K562 (cell line): ENCODE results near the gene AURKB. TPM values are rescaled to one million over a fixed set of nuclear protein-coding genes. Genes with fewer than 3 reads are reported as not detected.
A peak's percentile ranks its signal among the peaks of the same experiment; 100 is the strongest.

ENCODE experiments used
- ASH1L ChIP-seq: fragments of 450-650 bp; IDR thresholded peaks from 2 replicates; pipeline ENCODE4 v1.6.1; 2018; ENCODE audit warnings: borderline replicate concordance, mild to moderate bottlenecking, low read depth; ENCODE audit not compliant: partially characterized antibody
- ATF1 ChIP-seq, 2 experiments: fragments of 450-650 bp in 1 of 2; IDR thresholded peaks; 2 replicates each; pipeline ENCODE4 v1.6.1; 2016; ENCODE audit warnings: missing compliant biosample characterization in 1 of 2, missing genetic modification characterization in 1 of 2
- CBFA2T2 ChIP-seq: fragments of 450-650 bp; conservative IDR thresholded peaks from 2 replicates; pipeline ENCODE4 v1.6.1; 2017; ENCODE audit warnings: mild to moderate bottlenecking
- CBX3 ChIP-seq, 2 experiments: IDR thresholded peaks; 1 replicate in 1 of 2; 2 replicates in 1 of 2; pipeline ENCODE4 v1.6.1; 2012; ENCODE audit warnings: inconsistent platforms in 2 of 2, low read length in 2 of 2, borderline replicate concordance in 1 of 2, control low read depth in 1 of 2
- CBX5 ChIP-seq: IDR thresholded peaks from 2 replicates; pipeline ENCODE4 v1.6.1; 2014; ENCODE audit warnings: low read depth, borderline replicate concordance
- CREB1 ChIP-seq, 2 experiments: sonication (generic) in 1 of 2; formaldehyde crosslinking in 1 of 2; IDR thresholded peaks; 2 replicates each; pipeline versions ENCODE4 v1.6.1 to v1.8.0; 2012 to 2022; ENCODE audit warnings: inconsistent platforms in 1 of 2, mild to moderate bottlenecking in 1 of 2, missing genetic modification reagents in 1 of 2, moderate library complexity in 1 of 2
- CTBP1 ChIP-seq: fragments of 450-650 bp; IDR thresholded peaks from 2 replicates; pipeline ENCODE4 v1.6.1; 2016; ENCODE audit warnings: borderline replicate concordance
- GATAD2B ChIP-seq: fragments of 450-650 bp; IDR thresholded peaks from 2 replicates; pipeline ENCODE4 v1.6.1; 2017; ENCODE audit warnings: mild to moderate bottlenecking, borderline replicate concordance
- KAT8 ChIP-seq: fragments of 450-650 bp; IDR thresholded peaks from 2 replicates; pipeline ENCODE4 v1.6.1; 2016; ENCODE audit warnings: low read depth, mild to moderate bottlenecking
- SRSF3 ChIP-seq: fragments of 200-400 bp; formaldehyde crosslinking; IDR thresholded peaks from 2 replicates; pipeline ENCODE4 v1.6.1; 2016; ENCODE audit warnings: mild to moderate bottlenecking, low read length, moderate library complexity; ENCODE audit not compliant: insufficient read depth
- TCF7 ChIP-seq: sonication (generic); IDR thresholded peaks from 2 replicates; pipeline ENCODE4 v1.6.1; 2016; ENCODE audit warnings: antibody characterized with exemption, borderline replicate concordance
- ZNF165 ChIP-seq: fragments of 250-450 bp; sonication (Bioruptor Pico); IDR thresholded peaks from 2 replicates; pipeline ENCODE4 v1.4.0; 2020; ENCODE audit warnings: borderline replicate concordance
- ZNF197 ChIP-seq: fragments of 200-800 bp; sonication (Bioruptor generic); IDR thresholded peaks from 2 replicates; pipeline ENCODE4 v1.6.1; 2016; ENCODE audit warnings: low read depth, missing genetic modification characterization, missing compliant biosample characterization
- ZNF274 ChIP-seq: IDR thresholded peaks from 2 replicates; pipeline ENCODE4 v1.6.1; 2011; ENCODE audit warnings: low read depth, mild to moderate bottlenecking, low read length, moderate library complexity, borderline replicate concordance
- polyA plus RNA-seq, 8 experiments: library from polyadenylated mRNA; depleted of rRNA in 4 of 8; stranded (reverse) in 5 of 8; unstranded in 3 of 8; fragments of >200 nt; fragmentation: Nextera tagmentation in 2 of 8; fragmentation: Illumina TruSeq in 1 of 8; extraction: Ambion mirVana in 2 of 8; extraction: Trizol in 1 of 8; gene quantifications; 2 replicates each; pipeline versions ENCODE4 v1.2.1 to v1.2.3, GENCODE V29; 2011 to 2014; ENCODE audit warnings: inconsistent platforms in 1 of 8, missing spikeins in 1 of 8
- total RNA-seq, 7 experiments: library from RNA; depleted of rRNA in 6 of 7; stranded (reverse); fragments of >200 nt in 6 of 7; fragmentation: Illumina TruSeq in 2 of 7; extraction: Trizol in 2 of 7; gene quantifications; 2 replicates each; pipeline versions ENCODE4 v1.2.1 to v1.2.3, GENCODE V29; 2011 to 2021; ENCODE audit warnings: low replicate concordance in 1 of 7
- TF ChIP-seq, protein P1 (sequence below): fragments of 250-450 bp; sonication (Bioruptor Pico); IDR thresholded peaks from 2 replicates; pipeline ENCODE4 v1.8.0; 2022; ENCODE audit warnings: moderate library complexity, mild to moderate bottlenecking, inconsistent platforms
- TF ChIP-seq, protein P2 (sequence below): sonication (generic); formaldehyde crosslinking; IDR thresholded peaks from 2 replicates; pipeline ENCODE4 v1.8.0; 2022; ENCODE audit warnings: missing genetic modification reagents, mild to moderate bottlenecking, moderate library complexity, borderline replicate concordance
- TF ChIP-seq, protein P3 (sequence below), 2 experiments: fragments of 450-650 bp; IDR thresholded peaks; 2 replicates each; pipeline ENCODE4 v1.6.1; 2018; ENCODE audit warnings: mild to moderate bottlenecking in 2 of 2, low read depth in 1 of 2; ENCODE audit not compliant: partially characterized antibody in 2 of 2
- TF ChIP-seq, protein P4 (sequence below): IDR thresholded peaks from 2 replicates; pipeline ENCODE4 v1.6.1; 2012; ENCODE audit warnings: low read depth, low read length, improper control_type of control experiment, borderline replicate concordance

AURKB gene
- total and polyA plus RNA-seq, 9 of the 15 experiments (the other 6 are each of a cell fraction or from before 2014, with no cell fraction given) = 27.2 to 114 (median 74.8) TPM

- TF ChIP-seq, protein P1, sequence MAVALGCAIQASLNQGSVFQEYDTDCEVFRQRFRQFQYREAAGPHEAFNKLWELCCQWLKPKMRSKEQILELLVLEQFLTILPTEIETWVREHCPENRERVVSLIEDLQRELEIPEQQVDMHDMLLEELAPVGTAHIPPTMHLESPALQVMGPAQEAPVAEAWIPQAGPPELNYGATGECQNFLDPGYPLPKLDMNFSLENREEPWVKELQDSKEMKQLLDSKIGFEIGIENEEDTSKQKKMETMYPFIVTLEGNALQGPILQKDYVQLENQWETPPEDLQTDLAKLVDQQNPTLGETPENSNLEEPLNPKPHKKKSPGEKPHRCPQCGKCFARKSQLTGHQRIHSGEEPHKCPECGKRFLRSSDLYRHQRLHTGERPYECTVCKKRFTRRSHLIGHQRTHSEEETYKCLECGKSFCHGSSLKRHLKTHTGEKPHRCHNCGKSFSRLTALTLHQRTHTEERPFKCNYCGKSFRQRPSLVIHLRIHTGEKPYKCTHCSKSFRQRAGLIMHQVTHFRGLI (CRISPR knock-in tag) = no peak
- TF ChIP-seq CBX3 (IDR thresholded peaks at IDR 0.05; ENCODE audit: borderline replicate concordance in 1 of 2, low read length in 2 of 2) (0 out of 3 replicates have a peak, but pooled peaks of 1 of the 2 experiments have one; percentile 16), ATF1 (CRISPR knock-in tag; IDR thresholded peaks at IDR 0.05) (no peak), ATF1 (tag; IDR thresholded peaks at IDR 0.05) (peak; percentile 65), TCF7 (0 out of 2 replicates have a peak, but pooled peaks have one; percentile 30), ASH1L (no peak), ZNF274 (no peak), CBX5 (no peak), KAT8 (no peak), ZNF165 (CRISPR knock-in tag) (no peak), GATAD2B (0 out of 2 replicates have a peak, but pooled peaks have one; percentile 19), CTBP1 (peak; percentile 14; the same call in 1 of the 2 replicates), SRSF3 (no peak), CREB1 (IDR thresholded peaks at IDR 0.05) (no peak; the same call in 1 of the 2 replicates), CREB1 (CRISPR knock-in tag; IDR thresholded peaks at IDR 0.05) (0 out of 2 replicates have a peak, but pooled peaks have one; percentile 33), CBFA2T2 (no peak), ZNF197 (no peak)
- TF ChIP-seq, protein P2, sequence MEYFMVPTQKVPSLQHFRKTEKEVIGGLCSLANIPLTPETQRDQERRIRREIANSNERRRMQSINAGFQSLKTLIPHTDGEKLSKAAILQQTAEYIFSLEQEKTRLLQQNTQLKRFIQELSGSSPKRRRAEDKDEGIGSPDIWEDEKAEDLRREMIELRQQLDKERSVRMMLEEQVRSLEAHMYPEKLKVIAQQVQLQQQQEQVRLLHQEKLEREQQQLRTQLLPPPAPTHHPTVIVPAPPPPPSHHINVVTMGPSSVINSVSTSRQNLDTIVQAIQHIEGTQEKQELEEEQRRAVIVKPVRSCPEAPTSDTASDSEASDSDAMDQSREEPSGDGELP = peak; percentile 41; the same call in 1 of the 2 replicates
- TF ChIP-seq, protein P3, sequence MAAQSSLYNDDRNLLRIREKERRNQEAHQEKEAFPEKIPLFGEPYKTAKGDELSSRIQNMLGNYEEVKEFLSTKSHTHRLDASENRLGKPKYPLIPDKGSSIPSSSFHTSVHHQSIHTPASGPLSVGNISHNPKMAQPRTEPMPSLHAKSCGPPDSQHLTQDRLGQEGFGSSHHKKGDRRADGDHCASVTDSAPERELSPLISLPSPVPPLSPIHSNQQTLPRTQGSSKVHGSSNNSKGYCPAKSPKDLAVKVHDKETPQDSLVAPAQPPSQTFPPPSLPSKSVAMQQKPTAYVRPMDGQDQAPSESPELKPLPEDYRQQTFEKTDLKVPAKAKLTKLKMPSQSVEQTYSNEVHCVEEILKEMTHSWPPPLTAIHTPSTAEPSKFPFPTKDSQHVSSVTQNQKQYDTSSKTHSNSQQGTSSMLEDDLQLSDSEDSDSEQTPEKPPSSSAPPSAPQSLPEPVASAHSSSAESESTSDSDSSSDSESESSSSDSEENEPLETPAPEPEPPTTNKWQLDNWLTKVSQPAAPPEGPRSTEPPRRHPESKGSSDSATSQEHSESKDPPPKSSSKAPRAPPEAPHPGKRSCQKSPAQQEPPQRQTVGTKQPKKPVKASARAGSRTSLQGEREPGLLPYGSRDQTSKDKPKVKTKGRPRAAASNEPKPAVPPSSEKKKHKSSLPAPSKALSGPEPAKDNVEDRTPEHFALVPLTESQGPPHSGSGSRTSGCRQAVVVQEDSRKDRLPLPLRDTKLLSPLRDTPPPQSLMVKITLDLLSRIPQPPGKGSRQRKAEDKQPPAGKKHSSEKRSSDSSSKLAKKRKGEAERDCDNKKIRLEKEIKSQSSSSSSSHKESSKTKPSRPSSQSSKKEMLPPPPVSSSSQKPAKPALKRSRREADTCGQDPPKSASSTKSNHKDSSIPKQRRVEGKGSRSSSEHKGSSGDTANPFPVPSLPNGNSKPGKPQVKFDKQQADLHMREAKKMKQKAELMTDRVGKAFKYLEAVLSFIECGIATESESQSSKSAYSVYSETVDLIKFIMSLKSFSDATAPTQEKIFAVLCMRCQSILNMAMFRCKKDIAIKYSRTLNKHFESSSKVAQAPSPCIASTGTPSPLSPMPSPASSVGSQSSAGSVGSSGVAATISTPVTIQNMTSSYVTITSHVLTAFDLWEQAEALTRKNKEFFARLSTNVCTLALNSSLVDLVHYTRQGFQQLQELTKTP (IDR thresholded peaks at IDR 0.05; ENCODE audit: low read depth in 1 of 2, partially characterized antibody in 2 of 2) = no peak
- TF ChIP-seq, protein P4, sequence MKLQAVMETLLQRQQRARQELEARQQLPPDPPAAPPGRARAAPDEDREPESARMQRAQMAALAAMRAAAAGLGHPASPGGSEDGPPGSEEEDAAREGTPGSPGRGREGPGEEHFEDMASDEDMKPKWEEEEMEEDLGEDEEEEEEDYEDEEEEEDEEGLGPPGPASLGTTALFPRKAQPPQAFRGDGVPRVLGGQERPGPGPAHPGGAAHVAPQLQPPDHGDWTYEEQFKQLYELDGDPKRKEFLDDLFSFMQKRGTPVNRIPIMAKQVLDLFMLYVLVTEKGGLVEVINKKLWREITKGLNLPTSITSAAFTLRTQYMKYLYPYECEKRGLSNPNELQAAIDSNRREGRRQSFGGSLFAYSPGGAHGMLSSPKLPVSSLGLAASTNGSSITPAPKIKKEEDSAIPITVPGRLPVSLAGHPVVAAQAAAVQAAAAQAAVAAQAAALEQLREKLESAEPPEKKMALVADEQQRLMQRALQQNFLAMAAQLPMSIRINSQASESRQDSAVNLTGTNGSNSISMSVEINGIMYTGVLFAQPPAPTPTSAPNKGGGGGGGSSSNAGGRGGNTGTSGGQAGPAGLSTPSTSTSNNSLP = no peak
Measured at GRCh38 chr17:8222630-8223355, 12.4 kb upstream of the AURKB start (continued).
